ENCODE measurements around the gene LYPD3.
A peak's percentile ranks its signal among the peaks of the same experiment; 100 is the strongest.

Gene LYPD3

DNA sequence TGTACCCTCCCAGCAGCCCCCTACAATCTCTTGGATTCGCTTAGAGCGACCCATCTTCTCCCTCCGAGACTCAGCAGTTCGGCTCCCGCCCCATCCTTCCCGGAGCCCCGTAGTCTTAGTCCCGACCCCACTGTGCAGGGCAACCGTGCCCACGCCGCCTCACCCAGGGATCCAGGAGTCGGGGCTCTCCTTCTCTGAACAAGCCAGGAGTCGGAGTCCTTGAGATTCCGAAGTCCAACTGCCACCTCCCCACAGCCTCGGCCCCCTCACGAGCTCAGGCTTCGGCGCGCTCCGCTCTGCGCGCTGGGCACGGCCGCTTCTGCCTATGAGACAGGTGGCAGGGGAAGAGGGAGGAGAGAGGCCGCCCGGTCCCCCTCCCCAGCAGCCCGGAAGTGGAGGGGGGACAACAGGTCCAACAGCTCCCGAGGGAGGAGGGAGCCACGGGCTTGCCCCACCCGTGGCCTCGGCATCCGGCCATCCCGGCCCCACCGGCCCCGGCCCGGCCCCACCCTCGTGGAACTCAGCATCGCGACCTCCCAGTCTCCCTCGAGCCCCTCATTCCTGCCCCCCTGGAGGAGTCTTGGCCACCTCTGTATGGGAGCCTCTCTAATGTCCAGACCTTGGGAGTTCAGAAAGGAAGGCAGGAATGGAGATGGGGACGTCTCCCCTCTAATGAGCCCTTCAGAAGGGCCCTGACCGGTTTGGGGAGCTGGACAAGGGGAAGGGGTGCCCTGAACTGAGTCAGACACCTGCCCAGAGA is 39.2 kb upstream of the LYPD3 start, which contains the start of gene PHLDB3:
Gene PHLDB3 (minus strand): TSS at position 321 of the 760 bp plus-strand sequence. CDS start 628 bp downstream, outside the sequence.
- no peak for DNase-seq (ENCODE audit: insufficient read length, low spot score)
- no peak for FAIRE-seq

DNA sequence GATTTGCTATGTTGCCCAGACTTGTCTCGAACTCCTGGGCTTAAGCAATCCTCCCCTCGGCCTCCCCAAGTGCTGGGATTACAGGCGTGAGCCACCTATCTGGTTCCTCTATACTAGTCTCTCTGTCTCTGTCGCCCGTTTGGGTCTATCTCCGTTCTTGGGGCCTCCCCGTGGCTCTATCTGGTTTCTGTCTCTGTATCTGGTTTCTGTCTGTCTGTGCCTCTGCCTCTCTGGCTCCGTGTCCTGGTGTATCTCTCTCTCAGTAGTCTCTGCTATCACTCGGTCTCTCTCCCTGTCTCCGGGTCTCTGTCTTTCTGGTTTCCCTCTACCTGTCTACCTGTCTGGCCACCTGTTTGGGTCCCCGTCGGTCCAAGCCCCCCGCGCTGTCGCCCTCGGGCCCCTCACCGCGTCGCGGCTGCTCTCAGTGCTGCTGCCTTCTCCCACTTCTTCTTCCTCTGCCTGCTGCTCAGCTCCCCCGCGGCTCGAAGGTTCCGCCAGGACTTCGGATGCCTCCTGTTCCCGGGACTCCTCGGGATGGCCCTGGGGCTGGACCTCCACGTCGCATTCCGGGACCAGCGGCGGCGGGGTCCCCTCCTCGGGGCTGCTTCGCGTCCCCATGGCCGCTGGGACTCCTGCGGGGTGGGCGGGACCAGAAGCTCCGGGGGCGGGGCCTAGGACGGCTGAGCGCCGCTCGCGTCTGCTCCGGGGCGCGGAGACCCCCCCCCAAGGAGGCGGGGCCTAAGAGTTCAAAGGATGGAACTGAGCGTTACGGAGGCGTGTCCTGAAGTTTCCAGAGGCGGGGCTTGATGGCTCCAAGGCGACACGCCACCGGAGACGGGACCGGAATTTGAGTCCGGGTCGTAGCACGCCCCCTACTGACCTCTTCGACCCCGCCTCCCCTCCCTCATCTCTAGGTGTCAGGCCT is 38.4 kb upstream of the LYPD3 start:
- DNase-seq (ENCODE audit: insufficient read length, low spot score) (peak; percentile 95), FAIRE-seq (no peak)
- peak; percentile 28 for TF ChIP-seq CTCF (IDR thresholded peaks at IDR 0.05; ENCODE audit: insufficient read depth, missing control alignments)

More for the DNA sequence above, 39.2 kb upstream of the LYPD3 start, which contains the start of gene PHLDB3:
- TF ChIP-seq CTCF (IDR thresholded peaks at IDR 0.05; ENCODE audit: insufficient read depth, missing control alignments), result no peak

DNA sequence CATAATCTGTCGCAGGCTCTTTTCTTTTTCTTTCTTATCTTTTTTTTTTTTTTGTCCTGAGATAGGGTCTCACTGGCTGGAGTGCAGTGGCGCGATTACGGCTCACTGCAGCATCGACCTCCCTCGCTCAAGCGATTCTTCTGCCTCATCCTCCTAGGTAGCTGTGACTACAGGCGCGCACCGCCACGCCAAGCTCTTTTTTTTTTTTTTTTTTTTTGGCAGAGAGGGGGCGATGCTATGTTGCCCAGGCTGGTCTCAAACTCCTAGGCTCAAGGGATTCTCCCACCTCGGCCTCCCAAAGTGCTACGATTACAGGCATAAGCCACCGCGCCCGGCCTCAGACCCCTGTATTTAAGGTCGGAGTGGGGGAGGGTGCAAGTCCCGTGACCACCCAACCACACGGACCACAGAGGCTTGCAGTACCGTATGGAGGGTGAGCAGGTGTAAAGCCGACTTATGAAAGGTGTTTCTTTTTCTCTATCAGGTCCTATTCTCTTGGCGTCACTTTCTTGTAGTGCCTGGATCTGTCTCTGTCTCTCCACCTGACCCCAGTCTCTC is 37.1 kb upstream of the LYPD3 start:
- TF ChIP-seq CTCF (IDR thresholded peaks at IDR 0.05; ENCODE audit: insufficient read depth, missing control alignments), result no peak
- no peak for FAIRE-seq
- DNase-seq (ENCODE audit: insufficient read length, low spot score), result no peak

- FAIRE-seq, result no peak
- no peak for DNase-seq (ENCODE audit: insufficient read length, low spot score)
- TF ChIP-seq CTCF (IDR thresholded peaks at IDR 0.05; ENCODE audit: insufficient read depth, missing control alignments), result no peak
Measured at GRCh38 chr19:43501661-43502418, 36.4 kb upstream of the LYPD3 start.

DNA sequence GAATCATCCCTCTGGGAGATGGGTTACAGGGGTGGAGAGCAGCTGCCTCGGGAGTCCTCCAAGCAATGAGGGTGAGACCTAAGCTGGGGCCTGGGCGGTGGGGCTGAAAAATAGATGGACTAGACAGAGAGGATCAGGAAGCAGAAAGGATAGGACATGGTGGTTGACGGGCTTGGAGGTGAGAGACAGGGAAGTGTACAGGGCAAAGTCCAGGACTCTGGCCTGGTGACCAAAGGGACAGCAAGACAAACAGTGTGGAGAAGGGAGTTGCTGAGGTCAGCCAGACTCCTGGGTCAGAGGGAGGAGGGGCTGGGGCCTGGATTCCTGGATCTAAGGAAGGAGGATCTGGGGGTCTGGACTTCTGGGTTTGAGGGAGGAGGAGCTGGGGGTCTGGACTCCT is 33.6 kb upstream of the LYPD3 start:
- DNase-seq (ENCODE audit: insufficient read length, low spot score) (no peak), FAIRE-seq (no peak)
- TF ChIP-seq CTCF (IDR thresholded peaks at IDR 0.05; ENCODE audit: insufficient read depth, missing control alignments), result no peak

DNA sequence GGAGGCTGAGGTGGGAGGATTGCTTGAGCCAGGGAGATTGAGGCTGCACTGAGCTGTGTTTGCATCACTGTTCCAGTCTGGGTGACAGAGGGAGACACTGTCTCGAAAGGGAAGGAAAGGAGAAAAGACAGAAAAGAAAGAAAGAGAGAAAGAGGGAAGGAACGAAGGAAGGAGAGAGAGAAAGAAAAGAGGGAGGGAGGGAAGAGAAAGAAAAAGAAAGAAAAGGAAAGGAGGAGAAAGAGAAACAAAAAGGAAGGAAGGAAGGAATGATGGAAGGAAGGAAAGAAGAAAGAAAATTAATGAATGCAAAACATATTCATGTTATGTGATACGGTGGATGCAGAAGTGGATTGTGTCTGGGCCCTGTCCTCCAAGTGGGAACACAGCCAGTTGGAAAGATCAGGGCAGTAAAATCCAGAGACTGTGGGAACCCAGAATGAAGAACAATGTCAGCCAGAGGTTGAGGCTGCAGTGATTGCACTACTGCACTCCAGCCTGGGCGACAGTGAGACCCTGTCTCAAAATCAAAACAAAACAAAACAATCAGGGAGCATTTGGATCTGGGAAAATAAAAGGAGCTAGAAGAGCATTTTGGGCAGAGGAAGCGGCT is 32.9 kb upstream of the LYPD3 start:
- TF ChIP-seq CTCF (IDR thresholded peaks at IDR 0.05; ENCODE audit: insufficient read depth, missing control alignments), result no peak
- FAIRE-seq (no peak), DNase-seq (ENCODE audit: insufficient read length, low spot score) (no peak)
